Retinal pigment epithelial cell (primary cell): ENCODE data around the gene MYBPHL.
"Not testable (repeated sequence)": the region's sequence is repeated elsewhere in the genome, so short reads cannot be mapped to it uniquely, and the experiment has no call there.

Source experiments
- DNase-seq: peaks from one replicate; pipeline ENCODE4 v3.0.0-alpha.2; 2010; ENCODE audit warnings: low read depth
- H3K4me3 ChIP-seq: 2 replicates; pipeline ENCODE4 v1.5.1; 2011; ENCODE audit warnings: mild to moderate bottlenecking, low read length, control low read depth, moderate library complexity
- TF ChIP-seq, protein P1 (sequence below): conservative IDR thresholded peaks from 2 replicates; pipeline ENCODE4 v1.5.1; 2011; ENCODE audit warnings: low read depth, low read length, control low read depth, inconsistent platforms

Gene MYBPHL

DNA sequence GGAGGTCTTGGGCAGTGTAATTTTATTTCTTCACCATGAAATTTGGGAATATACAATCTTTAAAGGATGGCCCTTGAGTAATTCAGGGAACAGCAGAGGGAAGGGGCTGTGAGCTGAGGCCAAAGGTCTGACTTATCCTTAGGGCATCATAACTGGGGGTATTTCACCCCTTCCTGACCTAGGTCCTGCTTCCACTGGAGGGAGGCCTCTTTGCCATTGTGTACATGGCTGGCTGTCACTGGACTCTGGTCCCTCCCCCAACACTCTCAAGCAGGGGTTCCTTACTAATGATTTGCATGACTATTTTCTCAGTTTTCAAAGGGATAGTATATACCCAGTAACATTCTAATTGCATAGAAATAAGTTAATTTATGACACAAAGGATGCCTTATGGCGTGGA lies 16.7 kb downstream of the MYBPHL start:
- no peak for DNase-seq
- H3K4me3 ChIP-seq = no peak overlapping the region
- TF ChIP-seq, protein P1, sequence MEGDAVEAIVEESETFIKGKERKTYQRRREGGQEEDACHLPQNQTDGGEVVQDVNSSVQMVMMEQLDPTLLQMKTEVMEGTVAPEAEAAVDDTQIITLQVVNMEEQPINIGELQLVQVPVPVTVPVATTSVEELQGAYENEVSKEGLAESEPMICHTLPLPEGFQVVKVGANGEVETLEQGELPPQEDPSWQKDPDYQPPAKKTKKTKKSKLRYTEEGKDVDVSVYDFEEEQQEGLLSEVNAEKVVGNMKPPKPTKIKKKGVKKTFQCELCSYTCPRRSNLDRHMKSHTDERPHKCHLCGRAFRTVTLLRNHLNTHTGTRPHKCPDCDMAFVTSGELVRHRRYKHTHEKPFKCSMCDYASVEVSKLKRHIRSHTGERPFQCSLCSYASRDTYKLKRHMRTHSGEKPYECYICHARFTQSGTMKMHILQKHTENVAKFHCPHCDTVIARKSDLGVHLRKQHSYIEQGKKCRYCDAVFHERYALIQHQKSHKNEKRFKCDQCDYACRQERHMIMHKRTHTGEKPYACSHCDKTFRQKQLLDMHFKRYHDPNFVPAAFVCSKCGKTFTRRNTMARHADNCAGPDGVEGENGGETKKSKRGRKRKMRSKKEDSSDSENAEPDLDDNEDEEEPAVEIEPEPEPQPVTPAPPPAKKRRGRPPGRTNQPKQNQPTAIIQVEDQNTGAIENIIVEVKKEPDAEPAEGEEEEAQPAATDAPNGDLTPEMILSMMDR = no peak

DNA sequence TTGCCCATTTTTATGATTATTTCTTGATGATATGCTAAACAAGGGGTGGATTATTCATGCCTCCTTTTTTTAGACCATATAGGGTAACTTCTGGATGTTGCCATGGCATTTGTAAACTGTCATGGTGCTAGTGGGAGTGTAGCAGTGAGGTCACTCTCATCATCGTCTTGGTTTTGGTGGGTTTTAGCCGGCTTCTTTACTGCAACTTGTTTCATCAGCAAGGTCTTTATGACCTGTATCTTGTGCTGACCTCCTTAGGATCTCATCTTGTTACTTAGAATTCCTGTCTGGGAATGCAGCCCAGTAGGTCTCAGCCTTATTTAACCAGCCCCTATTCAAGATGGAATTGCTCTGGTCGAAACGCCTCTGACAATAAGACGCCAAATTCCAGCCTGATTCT lies 20.0 kb downstream of the MYBPHL start:
- not testable (repeated sequence) for DNase-seq

DNA sequence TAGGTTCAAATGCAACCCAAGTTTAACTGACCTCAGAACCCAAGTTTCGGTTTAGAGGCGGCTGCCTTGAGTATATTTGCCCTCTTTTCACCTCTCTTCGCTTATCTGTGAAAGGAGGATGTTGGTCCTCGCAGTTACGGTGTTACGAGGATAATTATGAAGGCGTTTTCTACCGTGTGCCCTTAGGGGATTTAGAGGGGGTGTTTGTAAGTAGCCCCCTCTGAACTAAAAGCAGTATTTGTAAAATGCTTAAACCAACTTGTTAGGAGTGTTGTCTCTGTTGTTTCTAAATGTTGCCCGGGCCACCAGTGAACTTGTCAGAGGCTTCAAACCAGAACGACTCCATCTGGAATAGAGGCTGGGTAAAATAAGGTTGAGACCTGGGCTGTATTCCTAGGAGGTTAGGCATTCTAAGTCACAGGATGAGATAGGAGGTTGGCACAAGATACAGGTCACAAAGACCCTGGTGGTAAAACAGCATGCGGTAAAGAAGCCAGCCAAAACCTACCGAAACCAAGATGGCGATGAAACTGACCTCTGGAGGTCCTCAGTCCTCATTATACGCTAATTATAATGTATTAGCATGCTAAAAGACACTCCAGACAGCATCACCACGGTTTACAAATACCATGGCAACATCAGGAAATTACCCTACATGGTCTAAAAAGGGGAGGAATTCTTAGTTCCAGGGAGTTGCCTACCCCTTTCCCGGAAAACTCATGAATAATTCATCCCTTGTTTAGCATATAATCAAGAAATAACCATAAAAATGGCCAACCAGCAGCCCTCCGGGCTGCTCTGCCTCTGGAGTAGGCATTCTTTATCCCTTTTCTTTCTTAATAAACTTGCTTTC lies 22.8 kb downstream of the MYBPHL start:
- DNase-seq = no peak
- H3K4me3 ChIP-seq = peak overlapping the region; percentile 88
- TF ChIP-seq, protein P1 = no peak

More for the DNA sequence above, 20.0 kb downstream of the MYBPHL start:
- H3K4me3 ChIP-seq = not testable (repeated sequence)

DNA sequence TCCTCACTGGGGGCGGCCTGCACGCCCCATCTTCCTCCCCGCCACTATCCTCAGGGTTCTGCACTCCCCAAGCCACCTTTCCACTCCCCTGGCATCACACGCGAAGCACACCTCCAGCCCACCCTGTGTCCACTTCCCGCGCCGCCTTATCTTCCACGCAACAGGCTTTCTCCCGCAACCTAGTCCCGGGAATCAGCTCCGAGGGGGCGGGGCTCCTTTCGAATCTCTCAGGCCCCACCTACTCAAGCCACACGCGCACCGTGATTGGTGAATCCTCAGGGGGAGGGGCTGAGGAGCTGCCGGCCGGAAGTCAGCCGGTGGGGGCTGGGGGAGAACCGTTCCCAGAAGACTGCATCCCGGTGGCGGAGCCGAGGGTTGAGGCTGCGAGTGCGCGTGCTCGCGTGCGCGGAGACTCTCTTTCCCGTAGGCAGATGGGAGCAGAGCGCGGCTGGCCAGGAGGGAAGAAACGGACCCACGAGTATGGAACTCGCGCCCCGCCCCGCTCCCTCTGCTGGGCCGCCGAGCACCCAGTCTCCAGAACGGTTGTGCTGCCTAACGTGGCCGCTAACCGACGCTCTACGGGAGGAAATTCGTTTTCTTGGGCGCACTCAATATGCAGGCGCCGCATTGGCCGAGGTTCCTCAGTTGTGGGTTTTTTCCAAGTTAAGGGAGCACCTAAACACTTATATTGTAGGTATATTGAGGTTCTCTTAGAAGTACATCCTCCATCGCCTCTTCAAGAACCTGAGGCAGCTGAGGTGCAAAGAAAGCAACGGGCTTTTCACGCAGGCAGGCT lies 23.7 kb downstream of the MYBPHL start, which contains the start of gene PSRC1:
PSRC1 (minus strand) TSS at position 194 of the 796 bp plus-strand sequence.
- H3K4me3 ChIP-seq = peak within 1 kb of the TSS; percentile 88
- peak; percentile 81 for DNase-seq
- TF ChIP-seq, protein P1 = peak; percentile 62

DNA sequence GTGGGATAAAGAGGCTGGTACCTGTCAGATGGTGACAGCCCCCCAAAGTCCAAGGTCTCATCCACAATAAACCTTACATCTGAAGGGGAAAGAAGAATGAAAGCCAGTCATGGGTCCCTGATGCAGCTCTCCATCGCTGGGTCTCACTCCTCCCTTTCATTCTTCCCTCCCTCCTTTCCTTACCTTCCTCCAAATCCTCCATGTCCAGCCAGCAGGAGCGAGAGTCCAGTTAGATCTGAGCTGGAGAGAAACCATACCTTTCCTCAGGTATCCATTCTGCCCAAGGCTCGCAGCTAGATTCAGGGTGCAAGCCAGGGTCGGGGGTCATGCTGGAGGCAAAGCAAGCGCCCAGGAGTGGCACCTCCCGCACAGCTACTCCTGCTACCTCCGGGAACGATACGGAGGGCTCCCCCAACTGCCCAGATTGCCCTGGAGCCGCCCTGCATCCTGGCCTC lies 24.3 kb downstream of the MYBPHL start:
- no peak for DNase-seq
- TF ChIP-seq, protein P1 = no peak
- H3K4me3 ChIP-seq = peak overlapping the region; percentile 88

DNA sequence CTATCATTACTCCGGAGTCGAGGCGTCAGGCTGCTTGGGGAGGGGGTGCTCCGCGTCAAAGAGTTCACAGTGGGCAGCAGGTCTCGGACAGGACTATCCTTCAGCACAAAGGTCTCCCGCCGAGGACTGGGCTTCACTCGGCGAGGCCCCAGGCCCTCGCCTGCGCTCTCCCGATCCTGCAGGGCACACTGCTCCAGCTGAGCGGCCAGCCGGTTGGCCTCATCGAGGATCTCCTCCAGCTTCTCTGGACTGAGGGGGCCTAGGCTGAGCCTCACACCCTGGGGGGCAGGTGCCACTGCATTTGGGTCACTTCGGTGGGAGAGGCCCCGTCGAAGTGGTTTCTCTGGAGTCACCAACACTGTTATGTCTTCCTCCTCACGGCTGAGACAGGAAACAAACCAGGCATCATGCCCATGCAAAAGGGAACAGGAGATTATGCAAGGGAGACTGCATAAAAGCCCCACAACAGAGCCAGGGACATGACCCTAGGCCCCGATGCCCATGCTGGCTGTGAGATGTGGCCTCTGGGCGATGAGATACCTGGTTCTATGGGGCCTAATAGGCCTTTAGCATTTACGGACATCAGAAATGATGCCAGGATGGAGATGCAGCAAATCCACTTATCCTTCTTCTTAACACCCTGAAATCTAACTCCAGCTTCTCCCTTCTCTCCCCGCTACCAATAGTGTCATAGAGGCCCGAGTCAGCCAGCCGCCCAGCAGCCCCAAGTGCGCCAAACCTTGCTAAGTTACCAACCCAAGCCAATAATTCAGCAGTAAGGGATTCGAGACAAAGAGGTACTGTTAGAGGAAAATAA lies 24.9 kb downstream of the MYBPHL start:
- no peak for DNase-seq
- TF ChIP-seq, protein P1 = no peak
- peak overlapping the region; percentile 88 for H3K4me3 ChIP-seq

DNA sequence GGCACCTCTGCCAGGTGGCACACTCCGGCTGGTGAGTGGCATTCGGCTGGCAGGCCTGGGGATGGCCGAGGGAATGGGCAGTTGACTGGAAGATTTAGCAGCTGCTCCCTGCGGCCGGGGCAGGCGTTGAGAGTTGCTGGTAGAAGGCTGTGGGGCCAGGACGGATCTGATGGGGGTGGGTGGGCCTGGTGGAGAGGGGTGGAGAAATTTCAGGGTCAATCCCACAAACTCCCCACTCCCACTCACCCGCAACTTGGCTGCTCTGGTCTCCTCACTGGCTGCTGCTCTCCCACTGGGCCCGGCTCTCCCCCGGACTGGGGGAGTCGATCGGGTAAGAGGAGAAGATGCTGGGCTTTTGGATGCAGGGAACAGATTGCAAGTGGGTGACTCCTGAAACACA lies 25.9 kb downstream of the MYBPHL start:
- no peak for DNase-seq
- TF ChIP-seq, protein P1 = no peak
- H3K4me3 ChIP-seq = no peak overlapping the region
